ENCODE results near the gene S100A2.

DNA sequence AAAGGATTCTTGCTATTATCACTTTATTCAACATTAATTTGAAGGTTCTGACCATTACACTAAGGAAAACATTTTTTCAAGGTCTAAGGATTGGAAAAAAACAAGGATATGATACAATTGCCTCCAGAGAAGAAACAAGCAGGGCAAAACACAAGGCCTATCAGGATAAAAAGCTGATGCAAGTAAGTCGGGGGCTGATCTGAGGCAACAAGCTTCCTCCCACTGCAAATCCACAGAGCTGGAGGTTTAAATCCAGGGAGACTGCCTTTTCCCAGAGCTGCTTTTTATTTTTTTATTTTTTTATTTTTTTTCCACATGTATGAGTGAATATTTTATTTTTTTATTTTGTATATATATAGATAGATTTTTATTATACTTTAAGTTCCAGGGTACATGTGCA is 19.4 kb upstream of the S100A2 start:
- TF ChIP-seq, protein P1, sequence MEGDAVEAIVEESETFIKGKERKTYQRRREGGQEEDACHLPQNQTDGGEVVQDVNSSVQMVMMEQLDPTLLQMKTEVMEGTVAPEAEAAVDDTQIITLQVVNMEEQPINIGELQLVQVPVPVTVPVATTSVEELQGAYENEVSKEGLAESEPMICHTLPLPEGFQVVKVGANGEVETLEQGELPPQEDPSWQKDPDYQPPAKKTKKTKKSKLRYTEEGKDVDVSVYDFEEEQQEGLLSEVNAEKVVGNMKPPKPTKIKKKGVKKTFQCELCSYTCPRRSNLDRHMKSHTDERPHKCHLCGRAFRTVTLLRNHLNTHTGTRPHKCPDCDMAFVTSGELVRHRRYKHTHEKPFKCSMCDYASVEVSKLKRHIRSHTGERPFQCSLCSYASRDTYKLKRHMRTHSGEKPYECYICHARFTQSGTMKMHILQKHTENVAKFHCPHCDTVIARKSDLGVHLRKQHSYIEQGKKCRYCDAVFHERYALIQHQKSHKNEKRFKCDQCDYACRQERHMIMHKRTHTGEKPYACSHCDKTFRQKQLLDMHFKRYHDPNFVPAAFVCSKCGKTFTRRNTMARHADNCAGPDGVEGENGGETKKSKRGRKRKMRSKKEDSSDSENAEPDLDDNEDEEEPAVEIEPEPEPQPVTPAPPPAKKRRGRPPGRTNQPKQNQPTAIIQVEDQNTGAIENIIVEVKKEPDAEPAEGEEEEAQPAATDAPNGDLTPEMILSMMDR (IDR thresholded peaks at IDR 0.05 in 4 of 5, conservative IDR thresholded peaks at IDR 0.05 in 1 of 5): no peak
- TF ChIP-seq POLR2A (IDR thresholded peaks at IDR 0.05): no peak
